ENCODE results near the gene HOTAIR. TPM values are rescaled to one million over a fixed set of nuclear protein-coding genes. Genes with fewer than 3 reads are reported as not detected.

The HOTAIR gene
- total and polyA plus RNA-seq, 9 donors = 0.02 to 1.2 (median 0.28) TPM; not detected in 5

- 35 to 48% (median 42%) methylated on average over 4 of the region's 4 CpGs for WGBS, 3 donors
- Histone ChIP-seq H3K27ac (no peak overlapping the region), H3K27me3 (peaks cover 22% of the 10 kb centered on the region), H3K4me3 (no peak overlapping the region), H3K9me3 (peaks cover 0 to 3% of the 10 kb centered on the region in 2 donors), H3K36me3 (no peaks in the 10 kb centered on the region), H3K4me1 (ENCODE audit: insufficient read depth) (no peaks in the 10 kb centered on the region)
- intact Hi-C loops (cut with DNase I) = no loop called here
- DNase-seq = no peak
- no peak for TF ChIP-seq POLR2A (IDR thresholded peaks at IDR 0.05)
- no peak for TF ChIP-seq EP300 (IDR thresholded peaks at IDR 0.05)
These were observed 42.7 kb downstream of the HOTAIR start for GRCh38 chr12:53931844-53932581.

DNA sequence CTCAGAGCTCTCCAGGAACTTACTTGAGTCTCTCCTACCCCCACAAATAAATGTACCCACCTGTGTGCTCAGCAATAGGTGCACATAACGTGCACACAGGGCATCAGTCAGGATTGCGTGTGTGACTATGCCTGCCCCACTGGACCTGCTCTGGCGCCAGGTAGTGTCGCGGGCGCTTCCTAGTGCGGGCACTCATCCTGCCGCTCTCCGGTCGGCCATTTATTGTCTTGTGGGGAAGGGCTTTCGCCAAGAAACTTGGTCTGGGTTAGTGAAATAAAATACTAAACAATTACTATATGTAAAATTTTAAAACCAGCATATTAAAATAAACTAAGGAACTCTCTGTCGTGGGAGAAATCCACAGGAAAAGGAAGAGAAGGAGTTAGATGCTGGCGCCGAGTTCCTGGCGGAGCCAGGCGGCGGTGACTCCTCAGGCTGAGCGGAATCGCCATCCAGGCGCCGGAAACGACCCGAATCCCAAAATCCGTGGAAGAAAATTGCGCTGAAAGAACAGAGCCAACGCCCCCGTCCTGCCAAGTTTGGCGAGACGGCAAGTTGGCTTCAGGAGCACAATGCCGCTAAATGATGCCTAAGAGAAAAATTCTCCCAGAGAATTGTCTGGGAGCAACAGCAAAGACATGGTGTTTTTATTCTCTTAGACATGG lies 44.0 kb downstream of the HOTAIR start:
- no peak overlapping the region for H3K27ac ChIP-seq
- H3K36me3 ChIP-seq = no peaks in the 10 kb centered on the region
- no peak overlapping the region for H3K4me3 ChIP-seq
- H3K4me1 ChIP-seq (ENCODE audit: insufficient read depth) = no peaks in the 10 kb centered on the region
- no peak for DNase-seq
- 5 to 8% (median 7%) methylated on average over 30 of the region's 30 CpGs for WGBS, 3 donors
- intact Hi-C loops (cut with DNase I) = no loop called here
- TF ChIP-seq CTCF (IDR thresholded peaks at IDR 0.05) = no peak
- peaks cover 0 to 3% of the 10 kb centered on the region in 2 donors for H3K9me3 ChIP-seq
- H3K27me3 ChIP-seq = peaks cover 15% of the 10 kb centered on the region

GRCh38 chr12:53929527-53929926 lies 45.2 kb downstream of the HOTAIR start:
- Histone ChIP-seq H3K9me3 (peaks cover 0 to 3% of the 10 kb centered on the region in 2 donors), H3K4me1 (ENCODE audit: insufficient read depth) (no peaks in the 10 kb centered on the region), H3K27ac (no peak overlapping the region), H3K36me3 (no peaks in the 10 kb centered on the region), H3K27me3 (peaks cover 13% of the 10 kb centered on the region), H3K4me3 (no peak overlapping the region)
- no peak for DNase-seq
- intact Hi-C loops (cut with DNase I) = no loop called here
- TF ChIP-seq EP300 (IDR thresholded peaks at IDR 0.05) = no peak
- TF ChIP-seq CTCF (IDR thresholded peaks at IDR 0.05) = no peak
- no peak for TF ChIP-seq POLR2A (IDR thresholded peaks at IDR 0.05)
- 18 to 26% (median 20%) methylated on average over 4 of the region's 4 CpGs for WGBS, 3 donors

- TF ChIP-seq EP300 (IDR thresholded peaks at IDR 0.05) (no peak), CTCF (IDR thresholded peaks at IDR 0.05) (no peak), POLR2A (IDR thresholded peaks at IDR 0.05) (no peak)
- Histone ChIP-seq H3K27me3 (peaks cover 13% of the 10 kb centered on the region), H3K36me3 (no peaks in the 10 kb centered on the region), H3K27ac (no peak overlapping the region), H3K9me3 (peaks cover 0 to 3% of the 10 kb centered on the region in 2 donors), H3K4me1 (ENCODE audit: insufficient read depth) (no peaks in the 10 kb centered on the region), H3K4me3 (no peak overlapping the region)
- intact Hi-C loops (cut with DNase I) = no loop called here
- WGBS, 3 donors = 6% methylated on average over 31 of the region's 31 CpGs
- DNase-seq = no peak
These were observed 46.5 kb downstream of the HOTAIR start for GRCh38 chr12:53928054-53928835.
